Esophagus mucosa (tissue), 1 donor: ENCODE measurements around the gene SEC14L6. TPM values are rescaled to one million over a fixed set of nuclear protein-coding genes. Genes with fewer than 3 reads are reported as not detected.

Experiments used
- ATAC-seq: fragments of 200-7000 bp; cut with Tn5 transposase; one replicate; pipeline ENCODE4 v1.9.1; 2020
- total RNA-seq: library from RNA; stranded (reverse); gene quantifications from one replicate; pipeline ENCODE4 v1.2.4, GENCODE V29; 2023
- donor health status: DM: yes; HTN: yes; CAD: no.

Gene SEC14L6
- total RNA-seq, 1 donor from 2014 or later, result not detected

GRCh38 chr22:30535182-30535581 is 11.4 kb downstream of the SEC14L6 start:
- no peak for ATAC-seq

GRCh38 chr22:30531651-30532608 is 14.6 kb downstream of the SEC14L6 start:
- no peak for ATAC-seq

GRCh38 chr22:30526656-30527055 is 19.9 kb downstream of the SEC14L6 start:
- ATAC-seq, result no peak

DNA sequence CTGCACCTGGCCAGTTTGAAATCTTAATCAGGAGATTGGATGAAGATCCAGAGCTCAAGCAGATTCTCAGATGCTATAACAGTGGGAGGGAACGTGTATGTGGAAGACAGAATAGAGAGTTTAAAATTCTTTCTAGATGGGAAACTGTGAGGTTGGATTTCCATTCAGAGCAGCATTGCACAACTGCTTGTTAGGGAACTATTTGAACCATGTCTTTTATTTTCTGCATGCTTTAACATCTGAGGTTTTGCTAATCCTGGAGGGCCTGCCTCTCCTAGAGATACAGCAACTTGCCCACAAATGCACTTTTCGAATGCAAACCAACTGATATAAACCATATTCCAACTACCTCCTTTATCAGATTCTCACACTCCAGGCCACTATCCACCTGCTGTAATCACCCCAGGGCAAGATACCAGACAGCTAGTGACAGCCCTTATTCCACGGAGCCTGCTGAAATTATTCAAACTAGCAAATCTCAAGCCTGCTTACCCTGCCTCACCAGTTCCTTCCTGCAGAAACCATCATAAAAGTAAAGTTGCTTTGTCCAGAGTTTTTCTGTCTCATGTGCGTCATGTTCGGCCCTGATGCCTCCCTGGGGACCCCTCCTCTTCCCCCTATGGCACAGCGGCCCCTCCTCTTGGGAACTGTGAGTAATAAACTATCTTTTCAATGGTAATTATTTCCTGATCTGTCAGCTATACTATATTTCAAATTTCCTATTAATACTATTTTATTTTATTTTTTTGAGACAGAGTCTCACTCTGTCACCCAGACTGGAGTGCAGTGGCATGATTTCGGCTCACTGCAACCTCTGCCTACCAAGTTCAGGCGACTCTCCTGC is 22.7 kb downstream of the SEC14L6 start:
- no peak for ATAC-seq

- ATAC-seq, result no peak
These were observed 25.0 kb downstream of the SEC14L6 start for GRCh38 chr22:30521368-30522156.

- no peak for ATAC-seq
These were observed 26.6 kb downstream of the SEC14L6 start for GRCh38 chr22:30519842-30520425.

GRCh38 chr22:30516731-30517130 is 29.8 kb downstream of the SEC14L6 start:
- no peak for ATAC-seq

- ATAC-seq, result no peak
These were observed 30.3 kb downstream of the SEC14L6 start for GRCh38 chr22:30516273-30516672.

- ATAC-seq, result no peak
These were observed 32.3 kb downstream of the SEC14L6 start for GRCh38 chr22:30514252-30514651.

- no peak for ATAC-seq
These were observed 33.1 kb downstream of the SEC14L6 start for GRCh38 chr22:30513462-30513861.

DNA sequence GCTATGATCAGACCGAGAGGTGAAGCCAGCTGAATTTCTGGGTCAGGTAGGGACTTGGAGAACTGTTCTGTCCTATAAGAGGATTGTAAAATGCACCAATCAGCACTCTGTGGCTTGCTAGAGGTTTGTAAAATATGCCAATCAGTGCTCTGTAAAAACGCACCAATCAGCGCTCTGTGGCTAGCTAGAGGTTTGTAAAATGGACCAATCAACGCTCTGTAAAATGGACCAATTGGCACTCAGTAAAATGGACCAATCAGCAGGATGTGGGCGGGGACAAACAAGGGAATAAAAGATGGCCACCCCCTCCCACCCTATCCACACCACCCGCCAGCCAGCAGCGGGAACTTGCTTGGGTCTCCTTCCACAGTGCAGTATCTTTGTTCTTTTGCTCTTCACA is 34.6 kb downstream of the SEC14L6 start:
- ATAC-seq, result no peak

DNA sequence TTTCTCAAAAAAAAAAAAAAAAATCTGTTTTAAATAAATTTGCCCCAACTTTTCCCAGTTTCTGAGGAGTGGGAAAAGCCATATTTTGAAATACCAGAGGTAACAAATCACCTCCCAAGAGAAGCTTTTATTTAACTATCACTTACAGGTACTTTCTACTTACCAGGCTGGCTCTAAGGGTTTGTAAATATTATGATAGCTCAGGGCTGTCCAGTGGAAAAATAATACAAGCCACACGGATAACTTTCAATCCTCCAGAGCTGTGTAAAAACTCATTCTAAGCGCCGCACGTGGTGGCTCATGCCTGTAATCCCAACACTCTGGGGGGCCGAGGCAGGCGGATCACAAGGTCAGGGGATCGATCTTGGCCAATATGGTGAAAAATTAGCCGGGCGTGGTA is 35.4 kb downstream of the SEC14L6 start:
- no peak for ATAC-seq

- ATAC-seq, result no peak
These were observed 38.3 kb downstream of the SEC14L6 start for GRCh38 chr22:30508216-30508615.

DNA sequence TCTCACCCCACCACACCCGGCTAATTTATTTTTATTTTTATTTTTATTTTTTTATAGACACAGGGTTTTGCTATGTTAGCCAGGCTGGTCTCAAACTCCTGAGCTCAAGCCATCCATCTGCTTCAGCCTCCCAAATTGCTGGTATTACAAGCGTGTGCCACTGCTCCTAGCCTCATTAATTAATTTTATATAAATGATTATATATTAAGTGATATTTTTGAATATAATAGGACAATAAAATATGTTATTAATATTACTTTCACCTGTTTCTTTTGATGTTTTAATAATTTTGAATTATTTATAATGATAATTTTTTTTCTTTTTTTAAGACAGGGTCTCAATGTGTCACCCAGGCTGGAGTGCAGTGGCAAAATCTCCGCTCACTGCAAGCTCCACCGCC is 38.9 kb downstream of the SEC14L6 start:
- no peak for ATAC-seq

DNA sequence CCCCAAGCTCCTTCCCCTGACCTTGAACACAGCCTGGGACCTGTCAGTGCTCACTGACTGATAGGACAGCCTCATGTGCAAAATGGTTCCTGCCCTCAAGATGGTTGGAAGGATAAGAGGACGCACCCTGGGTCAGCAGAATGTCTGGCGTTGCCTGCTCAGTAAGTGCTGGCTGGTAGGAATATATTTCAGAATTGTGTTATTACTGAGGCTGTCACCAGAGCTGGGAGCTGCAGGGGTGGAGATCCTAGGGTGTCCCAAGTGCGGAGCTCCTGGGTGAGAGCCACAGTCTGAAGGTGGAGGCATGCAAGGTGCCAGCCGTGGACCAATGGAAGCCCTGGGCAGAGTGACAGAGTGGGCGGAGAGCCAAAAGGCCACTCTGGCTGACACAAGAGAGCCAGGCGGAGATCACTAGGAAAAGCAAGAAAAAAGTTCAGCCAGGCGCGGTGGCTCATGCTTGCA is 40.0 kb downstream of the SEC14L6 start:
- no peak for ATAC-seq

- no peak for ATAC-seq
These were observed 43.0 kb downstream of the SEC14L6 start for GRCh38 chr22:30503551-30503950.

- ATAC-seq, result no peak
These were observed 43.6 kb downstream of the SEC14L6 start for GRCh38 chr22:30502911-30503310.

DNA sequence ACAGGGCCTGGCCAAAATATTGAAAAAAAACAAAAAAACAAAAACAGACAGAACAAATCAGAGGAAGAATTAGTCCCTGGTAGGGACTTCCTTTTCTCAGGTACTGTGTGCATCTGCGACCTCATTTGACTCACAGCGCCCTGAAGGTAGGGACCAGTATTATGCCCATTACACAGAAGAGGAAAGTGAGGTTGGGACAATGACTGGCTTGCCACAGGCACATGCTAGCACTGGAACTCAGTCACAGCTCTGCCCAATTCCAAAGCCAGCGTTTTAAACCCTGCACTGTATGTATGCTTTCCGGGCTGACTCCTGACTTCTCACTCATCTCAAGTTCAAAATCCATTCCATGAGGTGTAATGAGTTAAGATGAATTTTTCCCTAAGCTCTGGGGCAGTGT is 44.4 kb downstream of the SEC14L6 start:
- no peak for ATAC-seq

GRCh38 chr22:30500628-30501027 is 45.9 kb downstream of the SEC14L6 start:
- no peak for ATAC-seq

- no peak for ATAC-seq
These were observed 48.9 kb downstream of the SEC14L6 start for GRCh38 chr22:30497466-30498150.

- no peak for ATAC-seq
These were observed 51.3 kb downstream of the SEC14L6 start for GRCh38 chr22:30495041-30495784.
